ENCODE data around the gene PLEKHH1.

DNA sequence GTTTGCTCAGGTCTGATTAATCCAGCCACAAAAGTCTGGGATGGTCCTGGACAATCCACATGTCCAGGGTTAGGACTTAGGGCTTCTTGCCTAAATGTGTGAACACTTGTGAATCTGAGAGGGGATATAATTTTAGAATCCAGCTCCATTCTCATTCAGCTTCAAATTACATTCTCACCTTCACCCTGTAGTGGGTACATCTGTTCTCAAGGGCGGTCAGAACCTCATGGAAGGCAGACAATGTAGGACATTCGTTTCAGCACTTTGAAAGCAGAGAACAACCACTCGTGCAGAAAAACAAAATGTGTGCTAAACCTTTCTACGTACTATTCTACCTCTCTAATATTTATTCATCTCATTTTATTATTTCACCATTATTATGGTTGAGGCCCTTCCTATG lies 45.8 kb upstream of the PLEKHH1 start:
- TF ChIP-seq, protein P1, sequence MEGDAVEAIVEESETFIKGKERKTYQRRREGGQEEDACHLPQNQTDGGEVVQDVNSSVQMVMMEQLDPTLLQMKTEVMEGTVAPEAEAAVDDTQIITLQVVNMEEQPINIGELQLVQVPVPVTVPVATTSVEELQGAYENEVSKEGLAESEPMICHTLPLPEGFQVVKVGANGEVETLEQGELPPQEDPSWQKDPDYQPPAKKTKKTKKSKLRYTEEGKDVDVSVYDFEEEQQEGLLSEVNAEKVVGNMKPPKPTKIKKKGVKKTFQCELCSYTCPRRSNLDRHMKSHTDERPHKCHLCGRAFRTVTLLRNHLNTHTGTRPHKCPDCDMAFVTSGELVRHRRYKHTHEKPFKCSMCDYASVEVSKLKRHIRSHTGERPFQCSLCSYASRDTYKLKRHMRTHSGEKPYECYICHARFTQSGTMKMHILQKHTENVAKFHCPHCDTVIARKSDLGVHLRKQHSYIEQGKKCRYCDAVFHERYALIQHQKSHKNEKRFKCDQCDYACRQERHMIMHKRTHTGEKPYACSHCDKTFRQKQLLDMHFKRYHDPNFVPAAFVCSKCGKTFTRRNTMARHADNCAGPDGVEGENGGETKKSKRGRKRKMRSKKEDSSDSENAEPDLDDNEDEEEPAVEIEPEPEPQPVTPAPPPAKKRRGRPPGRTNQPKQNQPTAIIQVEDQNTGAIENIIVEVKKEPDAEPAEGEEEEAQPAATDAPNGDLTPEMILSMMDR (IDR thresholded peaks at IDR 0.05): no peak
- no peak for TF ChIP-seq POLR2A (IDR thresholded peaks at IDR 0.05)
